ENCODE results near the gene BLMH.
"Not testable (repeated sequence)": the region's sequence is repeated elsewhere in the genome, so short reads cannot be mapped to it uniquely, and the experiment has no call there.

The BLMH gene

DNA sequence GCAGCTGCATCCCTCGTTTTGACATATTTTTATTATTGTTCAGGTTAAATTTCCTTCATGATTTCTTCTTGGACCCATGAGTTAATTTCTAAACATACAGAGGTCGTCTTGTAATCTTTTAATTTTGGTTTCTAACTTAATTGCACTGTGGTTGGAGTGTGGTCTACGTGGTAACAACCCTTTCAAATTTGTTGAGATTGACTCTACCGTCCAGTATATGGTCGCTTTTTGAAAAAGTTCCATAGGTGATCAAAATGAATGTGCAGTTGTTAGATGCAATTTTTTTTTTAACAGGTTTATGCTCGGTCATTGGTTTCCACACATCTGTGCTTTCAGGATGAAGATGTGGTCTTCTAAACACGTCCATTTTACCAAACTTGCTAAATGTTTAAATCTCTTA lies 45.3 kb downstream of the BLMH start:
- no peak for DNase-seq

DNA sequence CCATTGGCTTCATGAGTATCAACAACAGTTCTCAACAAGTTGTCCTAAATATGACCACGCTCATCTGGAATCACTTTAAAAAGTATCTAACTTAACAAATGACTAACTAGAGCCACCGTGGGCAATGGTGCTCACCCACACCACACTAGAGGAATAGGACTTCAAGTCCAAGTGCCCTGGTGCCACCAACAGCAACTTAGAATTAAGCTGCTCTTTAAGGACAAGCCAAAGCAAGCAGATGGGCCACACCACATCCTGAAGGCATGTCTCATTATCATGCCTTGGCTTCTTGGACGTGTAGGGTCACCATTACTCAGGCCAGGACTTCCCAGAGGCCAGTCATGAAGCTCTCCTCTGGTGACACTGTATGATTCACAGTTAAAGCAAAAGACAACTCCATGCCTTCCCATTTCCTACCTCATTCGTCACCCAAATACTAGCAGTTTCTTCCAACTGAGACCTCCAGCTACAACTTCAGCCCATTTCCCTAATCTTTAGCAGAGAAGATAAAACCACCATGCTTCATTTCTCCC lies 46.8 kb downstream of the BLMH start:
- DNase-seq, result no peak

DNA sequence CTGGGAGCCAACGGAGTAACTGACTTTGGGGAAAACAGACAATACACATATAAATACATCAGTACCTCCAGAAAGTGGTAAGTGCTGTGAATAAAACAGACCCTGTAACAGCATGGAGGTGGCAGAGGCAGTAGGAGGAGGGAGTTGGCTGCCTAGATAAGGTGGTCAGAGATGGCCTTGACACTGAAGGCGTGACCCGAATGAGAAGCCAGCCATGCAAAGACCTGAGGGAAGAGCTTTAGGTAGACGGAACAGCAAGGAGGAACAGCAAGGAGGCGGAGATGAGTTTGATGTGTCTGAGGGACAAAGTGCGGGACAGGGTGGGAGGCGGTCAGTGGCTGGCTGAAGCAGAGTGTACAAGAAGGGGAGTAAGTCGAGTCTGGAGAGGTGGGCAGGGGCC lies 48.2 kb downstream of the BLMH start:
- no peak for DNase-seq

DNA sequence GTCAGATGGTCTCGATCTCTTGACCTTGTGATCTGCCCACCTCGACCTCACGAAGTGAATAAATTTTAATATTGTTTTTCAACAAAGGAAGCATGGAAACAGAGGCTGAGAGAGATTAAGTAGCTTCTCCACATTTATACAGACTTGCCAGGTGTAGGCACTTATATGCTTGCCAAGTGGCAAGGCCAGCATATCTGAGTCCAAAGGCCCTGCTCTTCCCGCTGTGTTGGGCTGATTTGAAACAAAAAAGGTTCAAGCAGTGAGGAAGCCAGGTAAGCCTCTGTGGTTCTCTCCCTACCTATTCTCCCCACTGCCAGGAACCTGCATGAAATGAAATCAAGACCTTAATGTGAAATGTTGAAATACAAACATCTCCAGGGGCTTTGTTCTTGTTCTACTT lies 48.7 kb downstream of the BLMH start:
- no peak for DNase-seq

DNA sequence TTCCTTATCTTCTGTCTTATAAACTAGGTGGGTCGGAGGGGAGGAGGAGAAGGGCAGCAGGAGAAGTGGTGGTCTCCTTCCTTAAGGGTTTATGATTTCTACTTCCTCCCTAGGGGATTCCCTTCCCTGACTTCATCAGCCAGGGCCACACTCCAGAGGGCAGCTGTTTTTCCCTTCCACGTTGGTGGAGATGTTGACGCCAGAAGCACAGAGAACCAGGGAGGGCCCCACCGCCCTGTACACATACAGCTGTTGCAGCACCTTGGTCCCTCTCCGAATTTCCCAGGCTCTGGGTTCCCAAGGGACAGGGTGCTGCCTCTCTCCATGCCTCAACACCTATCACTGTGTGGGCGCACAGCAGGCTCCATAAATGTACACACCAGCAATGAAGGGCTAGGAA lies 50.7 kb downstream of the BLMH start:
- DNase-seq, result no peak

DNA sequence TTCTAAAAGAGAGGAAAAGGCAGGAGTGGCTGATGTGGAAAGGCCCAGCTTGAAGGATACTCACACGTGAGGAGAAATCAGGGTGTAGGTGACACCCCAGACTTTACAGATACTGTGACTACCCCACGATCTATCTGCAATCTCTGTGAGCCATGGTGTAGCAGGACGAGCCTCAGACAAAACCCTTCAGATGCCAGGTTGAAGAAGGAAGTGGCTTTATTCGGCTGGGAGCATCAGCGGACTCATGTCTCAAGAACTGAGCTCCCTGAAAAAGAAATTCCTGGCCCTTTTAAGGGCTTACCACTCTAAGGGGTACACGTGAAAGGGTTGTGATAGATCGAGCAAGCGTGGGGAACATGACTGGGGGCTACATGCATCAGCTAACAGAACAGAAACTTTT lies 51.6 kb downstream of the BLMH start:
- DNase-seq, result no peak

DNA sequence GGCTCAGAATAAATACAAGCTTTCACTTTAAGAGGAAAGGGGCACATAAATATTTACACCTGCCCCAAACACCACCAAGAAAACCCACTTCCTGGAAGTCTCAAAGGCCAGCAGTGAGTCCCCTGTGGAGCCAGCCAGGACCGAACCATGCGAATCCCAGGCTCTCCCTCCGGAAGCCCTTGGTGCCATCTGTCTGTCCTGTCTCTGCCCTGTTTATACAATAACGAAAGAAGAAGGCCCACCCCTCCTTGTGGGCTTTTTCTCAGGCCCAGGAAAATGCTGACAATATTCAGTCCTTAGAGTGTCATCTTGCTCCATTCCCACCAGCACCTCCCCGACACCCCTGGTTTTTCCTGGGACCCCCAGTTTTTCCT lies 52.7 kb downstream of the BLMH start:
- no peak for DNase-seq

DNA sequence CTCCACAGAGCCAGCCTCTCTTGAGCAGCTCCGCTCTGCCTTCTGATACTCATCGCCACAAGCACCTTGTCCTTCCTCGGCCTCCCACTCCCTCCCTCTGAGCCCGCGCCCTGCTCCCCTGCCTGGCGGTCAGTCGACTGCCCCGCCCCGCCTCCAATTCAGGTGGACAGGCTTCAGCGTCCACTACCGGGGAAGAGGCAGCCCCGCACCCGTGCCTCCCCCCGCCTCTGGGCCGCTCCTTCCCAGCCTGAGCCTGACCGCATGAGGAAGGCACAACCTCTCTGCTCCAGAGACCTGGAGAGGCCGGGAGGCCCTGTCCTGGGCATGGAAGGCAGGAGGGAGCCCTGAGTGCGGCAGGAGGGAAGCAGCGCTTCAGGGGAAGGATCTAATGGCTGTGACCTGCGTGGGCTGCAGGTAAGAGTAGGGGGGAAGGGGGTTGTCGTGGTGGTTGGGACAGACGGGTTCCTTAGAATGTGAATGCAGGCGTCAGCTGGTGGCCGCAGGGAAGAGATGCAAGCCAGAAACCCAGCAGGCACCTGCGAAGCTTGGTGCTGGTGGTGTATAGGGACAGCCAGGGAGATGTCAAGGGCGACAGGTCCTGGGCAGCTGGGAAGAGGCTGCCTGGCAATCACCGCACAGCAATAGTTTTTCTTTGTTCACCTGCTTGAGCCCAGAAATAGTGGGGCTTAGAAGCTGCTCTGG lies 53.2 kb downstream of the BLMH start:
- no peak for DNase-seq

DNA sequence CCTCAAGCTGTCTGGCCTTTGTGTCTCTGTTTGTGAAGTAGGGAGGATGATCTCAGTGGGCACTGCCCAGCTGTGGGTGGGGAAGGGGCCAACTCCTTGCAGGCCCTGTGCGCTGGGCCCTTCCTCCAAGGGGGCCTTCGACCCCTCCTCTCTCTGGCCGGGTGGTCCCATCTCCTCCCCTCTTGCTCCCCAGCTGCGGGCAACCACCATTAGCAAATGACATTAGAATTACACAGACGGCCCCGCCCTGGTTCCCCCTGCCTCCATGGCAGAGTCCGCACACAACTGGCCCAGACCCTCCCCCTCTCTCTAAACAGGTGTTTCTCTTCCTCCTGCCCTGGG lies 53.8 kb downstream of the BLMH start:
- DNase-seq, result no peak

DNA sequence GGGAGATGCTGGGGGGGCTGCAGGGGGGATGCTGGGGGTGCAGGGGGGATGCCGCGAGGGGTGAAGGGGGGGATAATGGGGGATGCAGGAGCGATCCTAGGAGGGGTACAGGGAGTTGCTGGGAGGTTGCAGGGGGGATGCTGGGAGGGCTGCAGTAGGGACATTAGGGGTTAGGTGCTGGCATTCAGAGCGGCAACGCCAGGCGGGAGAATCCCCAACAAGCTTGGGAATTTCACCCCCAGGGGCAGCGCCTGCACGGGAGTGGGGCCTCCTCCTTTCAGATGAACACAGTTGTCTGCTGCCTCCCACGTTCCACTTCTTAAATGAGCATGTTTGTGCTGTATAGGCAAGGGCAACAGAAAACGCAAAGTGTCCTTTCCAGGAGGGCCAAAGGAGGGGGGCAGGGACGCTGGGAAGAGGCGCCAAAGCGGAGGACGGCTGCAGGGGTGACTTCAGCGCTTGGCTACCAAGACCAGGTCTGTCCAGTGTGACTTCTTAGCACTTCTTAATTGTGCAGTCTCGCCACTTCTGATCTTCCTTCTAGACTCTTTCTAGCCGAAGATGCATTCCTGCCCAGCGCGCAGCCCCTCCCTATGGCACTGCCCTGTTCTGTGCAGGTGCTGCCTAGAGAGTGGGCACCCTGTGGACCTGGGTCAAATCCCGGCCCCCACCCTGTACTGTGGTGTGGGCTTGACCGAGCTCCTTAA lies 54.3 kb downstream of the BLMH start:
- DNase-seq, result no peak

DNA sequence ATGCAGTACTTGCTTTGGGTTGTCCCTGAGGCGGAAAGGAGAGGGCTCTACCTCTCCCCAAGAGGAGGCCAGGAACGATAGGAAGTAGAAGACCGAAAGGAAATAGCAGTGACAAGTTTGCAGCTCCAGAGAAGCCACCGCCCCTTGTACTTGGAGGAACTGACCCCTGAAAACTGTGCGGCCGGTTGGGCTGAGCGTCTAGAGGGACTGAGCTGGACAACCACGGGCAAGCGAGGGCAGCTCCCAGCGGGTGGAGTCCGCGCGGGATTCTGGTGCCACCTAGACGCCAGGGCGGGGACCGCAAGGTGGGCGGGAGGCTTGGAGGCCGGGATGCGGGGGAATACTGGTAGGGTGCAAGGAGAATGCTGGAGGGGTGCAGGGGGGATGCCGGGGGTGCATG lies 55.0 kb downstream of the BLMH start:
- DNase-seq, result no peak

DNA sequence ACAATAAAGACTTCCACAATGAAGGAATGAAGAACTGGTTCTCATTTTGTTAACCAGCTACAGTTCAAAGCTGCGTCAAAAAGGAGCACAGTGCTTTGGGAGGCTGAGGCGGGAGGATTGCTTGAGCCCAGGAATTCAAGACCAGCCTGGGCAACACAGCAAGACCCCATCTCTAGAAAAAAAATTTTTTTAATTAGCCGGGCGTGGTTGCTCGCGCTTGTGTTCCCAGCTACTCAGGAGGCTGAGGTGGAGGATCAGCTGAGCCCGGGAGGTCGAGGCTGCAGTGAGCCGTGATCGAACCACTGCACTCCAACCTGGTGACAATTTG lies 55.5 kb downstream of the BLMH start:
- DNase-seq, result no peak

DNA sequence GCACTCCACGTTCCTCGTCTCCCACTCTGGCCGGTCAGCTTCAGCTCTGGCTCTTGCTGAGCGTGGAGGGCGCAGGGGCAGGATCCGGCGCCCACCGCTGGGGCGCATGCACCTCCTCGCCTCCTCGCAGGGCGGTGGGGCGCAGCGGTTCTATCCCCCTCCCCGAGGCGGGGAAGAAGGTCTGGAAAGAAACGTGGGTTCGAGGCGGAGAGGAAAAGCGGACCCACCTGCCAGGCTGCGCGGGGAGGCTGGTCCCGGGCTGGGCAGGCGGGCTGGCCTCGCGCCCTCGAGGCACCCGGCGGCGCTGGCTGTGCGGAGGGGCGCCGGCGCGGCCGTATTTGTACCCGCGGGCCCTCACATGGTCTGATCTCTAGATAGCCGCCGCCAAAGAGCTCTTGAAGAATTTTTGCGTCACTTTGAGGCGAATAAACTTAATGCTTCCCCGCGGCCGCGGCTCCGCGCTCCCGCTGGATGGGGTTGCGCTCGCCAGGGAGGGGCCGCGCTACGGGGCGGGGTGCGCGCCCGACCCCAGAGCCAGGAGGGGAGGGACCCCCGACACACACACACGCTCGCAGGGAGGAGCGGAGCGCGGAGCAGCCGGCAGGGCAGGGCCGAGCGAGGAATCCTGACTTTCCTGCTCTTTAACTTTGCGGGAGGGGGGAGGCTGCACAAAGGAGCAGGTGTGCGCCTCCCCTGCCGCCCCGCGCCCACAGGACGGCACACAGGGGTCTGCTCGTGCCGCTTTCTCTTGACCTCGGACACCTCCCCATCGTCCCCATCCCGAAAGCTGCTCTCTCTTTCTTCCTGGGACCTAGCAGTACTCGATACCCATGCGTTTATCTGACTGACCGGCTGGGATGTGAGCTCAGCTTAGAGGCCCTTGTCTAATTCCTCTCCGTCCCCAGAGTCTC lies 56.1 kb downstream of the BLMH start, which contains the start of gene SLC6A4:
SLC6A4 (minus strand) TSS at position 312 of the 911 bp plus-strand sequence. CDS start 13,739 bp downstream, outside the sequence.
- no peak for DNase-seq

DNA sequence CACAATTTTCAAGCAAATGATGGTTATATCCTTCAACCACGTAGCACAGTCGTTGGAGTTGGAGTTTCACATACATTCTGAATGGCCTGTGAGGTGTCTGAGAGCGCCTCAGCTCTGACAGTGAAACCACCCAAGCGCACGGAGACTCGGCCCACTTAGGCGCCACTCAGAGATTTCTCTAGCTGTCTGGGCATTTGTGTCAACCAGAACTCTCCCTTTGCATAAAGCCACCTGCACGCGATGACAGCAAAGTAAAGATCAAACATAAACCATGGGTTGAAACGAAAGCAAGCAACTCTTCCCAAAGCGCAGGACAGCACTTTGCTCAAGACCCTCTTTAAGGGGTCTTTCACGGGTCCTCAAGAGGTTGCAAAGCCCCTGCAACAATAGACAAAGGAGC lies 56.8 kb downstream of the BLMH start:
- DNase-seq, result no peak

DNA sequence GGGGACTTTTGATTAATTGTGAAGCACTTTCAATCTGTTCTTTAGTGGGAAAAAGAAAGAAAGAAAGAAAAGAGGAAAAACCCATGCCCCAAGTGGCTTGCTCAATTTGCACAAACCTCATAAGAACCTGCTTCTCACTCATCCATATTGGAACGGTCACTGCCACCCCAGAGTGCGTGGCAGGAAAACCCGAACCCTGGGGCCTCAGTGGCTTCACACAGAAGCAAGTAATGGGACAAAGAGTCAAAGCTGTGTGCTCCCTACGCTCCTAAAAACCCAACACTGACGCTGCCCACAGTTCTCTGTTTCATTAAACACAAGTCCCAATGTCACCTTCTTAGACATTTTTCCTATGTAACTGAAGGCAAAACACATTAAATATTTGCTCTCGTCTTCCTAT lies 57.4 kb downstream of the BLMH start:
- no peak for DNase-seq

DNA sequence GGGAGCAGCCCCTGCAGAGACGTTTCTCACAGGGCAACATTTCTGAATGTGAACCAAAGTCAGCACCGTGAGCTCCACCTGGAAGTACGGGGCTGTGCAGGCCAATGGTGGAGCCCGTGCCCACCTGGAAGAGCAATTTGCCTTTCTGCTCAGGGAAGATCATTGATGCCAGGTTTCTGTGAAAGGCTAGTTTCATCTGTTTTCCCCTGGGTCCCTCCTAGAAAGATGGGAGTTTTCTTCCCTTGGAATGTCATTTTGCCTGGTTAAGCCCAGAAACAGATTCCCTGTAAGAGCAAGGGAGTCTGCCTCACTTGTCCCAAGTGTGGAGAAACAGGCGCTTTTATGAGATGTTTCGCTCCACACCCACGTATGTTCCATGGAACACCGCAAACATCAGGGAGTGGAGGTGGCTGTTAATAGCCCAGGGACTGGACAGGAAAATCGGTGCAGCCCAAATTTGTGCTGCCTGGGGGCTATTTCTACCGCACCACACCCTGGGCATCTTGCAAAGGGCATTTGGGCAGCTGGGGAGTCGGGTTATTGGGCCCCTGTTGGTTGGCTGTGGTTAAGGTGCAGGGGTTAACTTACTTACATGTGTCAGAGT lies 58.8 kb downstream of the BLMH start:
- DNase-seq, result no peak

DNA sequence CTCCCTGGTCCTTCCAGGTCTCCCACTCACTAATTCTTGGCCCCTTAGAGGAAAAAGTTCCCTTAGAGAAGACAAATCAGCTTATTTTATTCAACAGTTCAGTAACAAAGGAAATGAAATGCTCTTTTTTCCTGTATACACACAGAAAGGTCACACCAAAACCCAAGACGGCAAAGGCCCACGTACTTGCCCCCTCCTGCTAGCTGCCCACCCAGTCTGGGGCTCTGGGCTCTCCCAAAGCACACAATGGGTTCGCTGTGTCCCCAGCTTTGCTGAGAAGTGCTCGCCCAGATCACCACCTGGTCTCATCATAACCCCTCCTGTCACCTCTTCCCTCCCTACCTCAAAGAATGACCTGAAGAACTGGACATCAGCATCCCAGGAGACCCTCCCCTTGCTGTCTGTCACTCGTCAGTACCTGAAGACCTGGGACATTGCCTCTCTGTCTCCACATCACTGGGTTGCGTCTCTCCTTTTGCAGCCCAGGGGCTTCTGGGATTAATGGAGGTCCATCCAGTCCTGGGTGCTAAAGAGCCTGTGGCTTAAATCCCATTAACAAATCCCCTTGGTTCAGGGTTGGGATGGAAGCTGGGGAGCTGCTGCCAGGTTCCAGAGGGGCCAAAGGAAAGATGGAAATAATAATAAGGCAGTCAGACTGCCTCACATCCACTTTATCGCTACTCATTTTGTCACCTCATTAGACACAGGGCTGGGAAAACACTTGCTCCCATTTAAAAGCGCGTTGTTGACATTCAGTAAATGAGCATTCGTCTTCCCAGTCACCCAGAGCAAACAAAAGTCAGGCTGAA lies 59.5 kb downstream of the BLMH start:
- DNase-seq, result no peak

DNA sequence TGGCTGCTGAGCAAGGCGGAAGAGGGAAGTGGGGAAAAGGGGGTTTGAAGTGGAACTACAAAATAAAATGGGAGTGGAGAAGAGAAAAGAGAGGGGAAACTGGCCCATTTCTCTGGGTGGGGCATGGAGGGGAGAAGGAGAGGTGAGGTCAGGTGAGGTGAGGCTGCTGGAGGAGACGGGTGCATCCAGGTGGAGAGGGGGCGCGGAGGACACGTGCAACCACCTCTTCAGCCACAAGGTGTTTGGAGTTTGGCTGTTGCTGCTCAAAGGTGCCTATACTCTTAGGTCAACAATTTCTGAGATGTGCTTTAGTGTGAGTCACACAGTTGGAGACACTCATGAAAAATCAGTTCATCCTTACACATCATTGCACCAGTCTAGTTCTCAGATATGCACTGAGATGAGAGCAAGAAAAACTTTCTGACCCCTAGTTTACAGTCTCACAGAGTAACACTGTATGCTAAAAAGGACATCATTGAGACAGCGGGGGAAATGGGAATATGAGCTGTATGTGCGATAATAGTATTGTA lies 61.1 kb downstream of the BLMH start:
- DNase-seq, result no peak

DNA sequence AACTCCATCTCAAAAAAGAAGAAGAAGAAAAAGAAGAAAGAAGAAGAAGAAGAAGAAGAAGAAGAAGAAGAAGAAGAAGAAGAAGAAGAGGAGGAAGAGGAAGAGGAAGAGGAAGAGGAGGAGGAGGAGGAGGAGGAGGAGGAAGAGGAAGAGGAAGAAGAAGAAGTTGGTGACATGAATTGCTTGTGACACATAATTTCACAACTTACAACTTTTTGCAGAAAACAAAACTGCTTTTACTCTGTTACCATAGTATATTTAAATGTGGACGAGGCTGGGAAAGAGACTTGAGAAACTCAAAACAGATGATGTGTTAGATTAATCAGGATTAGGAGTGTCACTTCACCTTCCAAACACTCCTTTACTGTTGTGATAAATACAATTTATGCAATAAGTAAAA lies 61.7 kb downstream of the BLMH start:
- DNase-seq, result not testable (repeated sequence)

DNA sequence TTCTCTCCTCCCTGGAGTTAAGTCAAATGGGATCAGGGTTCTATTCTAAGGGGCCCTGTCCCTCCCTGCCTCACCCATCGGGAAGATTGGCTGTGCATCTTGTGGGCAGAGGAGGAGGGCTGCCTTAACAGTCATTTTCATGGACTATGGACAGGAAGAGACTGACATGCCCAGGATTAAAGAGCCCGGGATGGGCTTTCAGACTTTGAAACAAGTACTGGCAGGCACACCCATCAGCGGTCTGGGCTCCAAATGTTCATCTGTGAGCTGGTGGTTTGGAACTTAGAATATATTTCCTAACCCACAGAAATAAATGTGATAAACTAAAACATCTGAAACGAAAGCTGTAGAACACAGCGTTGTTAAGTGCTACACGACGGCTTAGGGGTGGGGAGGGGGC lies 62.7 kb downstream of the BLMH start:
- no peak for DNase-seq

DNA sequence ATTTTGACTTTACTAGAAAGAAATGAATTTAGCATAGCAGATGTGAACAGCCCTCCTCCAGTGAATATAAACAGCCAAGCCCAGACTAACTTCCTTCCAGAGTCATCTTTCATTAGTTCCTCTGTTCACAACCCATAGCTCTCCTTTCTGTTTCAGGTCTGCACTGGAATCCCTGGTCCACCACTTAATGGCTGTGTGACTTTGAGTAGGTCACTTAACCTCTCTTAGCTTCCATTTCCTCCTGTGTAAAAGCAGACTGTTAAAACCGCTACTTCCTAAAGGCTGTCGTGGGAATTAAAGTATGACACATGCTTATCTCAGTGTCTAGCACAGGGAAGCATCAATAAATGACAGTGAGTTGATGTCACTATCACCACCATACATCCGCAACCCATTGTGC lies 63.7 kb downstream of the BLMH start:
- DNase-seq, result no peak

DNA sequence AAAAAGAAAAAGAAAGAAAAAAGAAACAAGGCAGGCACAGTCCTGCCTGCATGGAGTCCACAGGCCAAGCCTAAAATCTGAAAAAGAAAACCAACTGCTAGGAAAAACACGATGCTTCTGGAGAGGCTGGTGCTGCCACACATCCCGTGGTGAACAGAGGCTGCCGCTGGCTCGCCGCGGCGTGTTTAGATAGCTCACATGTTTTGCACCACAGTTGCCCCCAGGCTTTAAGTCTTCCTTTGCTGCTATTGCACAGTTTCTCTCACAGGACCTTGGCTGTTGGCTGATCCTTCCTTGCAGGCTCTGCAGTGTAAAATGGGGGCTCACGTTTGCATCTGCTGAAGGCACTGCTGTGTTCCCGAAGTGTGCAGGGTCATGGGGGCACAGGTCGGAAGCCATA lies 64.9 kb downstream of the BLMH start:
- no peak for DNase-seq

All from activated gamma-delta T cell treated with Interleukin-2 at 50 U/mL for 16 hours (primary cell).